ENCODE results near the gene PPM1A. TPM values are rescaled to one million over a fixed set of nuclear protein-coding genes. Genes with fewer than 3 reads are reported as not detected.

The PPM1A gene
- polyA plus RNA-seq, 1 donor from 2014 or later: 18.5 TPM

- Mint-ChIP-seq H3K27me3 (no peaks in the 10 kb centered on the region), H3K4me1 (peaks cover 0 to 3% (median 0%) of the 10 kb centered on the region in 3 donors), H3K9me3 (no peaks in the 10 kb centered on the region), H3K36me3 (no peaks in the 10 kb centered on the region), H3K27ac (no peak overlapping the region), H3K4me3 (no peak overlapping the region)
Observed at GRCh38 chr14:60240139-60240856, 8.7 kb upstream of the PPM1A start.

GRCh38 chr14:60241091-60241490, 7.9 kb upstream of the PPM1A start:
- no peak overlapping the region for H3K27ac Mint-ChIP-seq
- no peaks in the 10 kb centered on the region for H3K9me3 Mint-ChIP-seq
- no peak overlapping the region for H3K4me3 Mint-ChIP-seq
- no peaks in the 10 kb centered on the region for H3K36me3 Mint-ChIP-seq
- no peaks in the 10 kb centered on the region for H3K27me3 Mint-ChIP-seq
- H3K4me1 Mint-ChIP-seq: peaks cover 0 to 3% (median 0%) of the 10 kb centered on the region in 3 donors

GRCh38 chr14:60242429-60242828, 6.6 kb upstream of the PPM1A start:
- Mint-ChIP-seq H3K4me3 (no peak overlapping the region), H3K9me3 (no peaks in the 10 kb centered on the region), H3K27ac (no peak overlapping the region), H3K36me3 (no peaks in the 10 kb centered on the region), H3K27me3 (no peaks in the 10 kb centered on the region), H3K4me1 (peaks cover 0 to 4% (median 1%) of the 10 kb centered on the region in 3 donors)

- peak overlapping the region in 1 of 4 donors; percentile 17 for H3K4me3 Mint-ChIP-seq
- peaks cover 10 to 15% (median 14%) of the 10 kb centered on the region in 3 donors for H3K4me1 Mint-ChIP-seq
- H3K27ac Mint-ChIP-seq: peak overlapping the region in 2 of 3 donors; percentile 15 to 18
- H3K27me3 Mint-ChIP-seq: no peaks in the 10 kb centered on the region
- H3K36me3 Mint-ChIP-seq: no peaks in the 10 kb centered on the region
- H3K9me3 Mint-ChIP-seq: no peaks in the 10 kb centered on the region
Observed at GRCh38 chr14:60245380-60246177, 3.4 kb upstream of the PPM1A start.

- H3K9me3 Mint-ChIP-seq: no peaks in the 10 kb centered on the region
- peak overlapping the region; percentile 99 to 100 (median 99) for H3K27ac Mint-ChIP-seq
- no peaks in the 10 kb centered on the region for H3K27me3 Mint-ChIP-seq
- H3K4me3 Mint-ChIP-seq: peak overlapping the region; percentile 96 to 97 (median 97)
- peaks cover 3% of the 10 kb centered on the region for H3K36me3 Mint-ChIP-seq
- H3K4me1 Mint-ChIP-seq: peaks cover 25 to 37% (median 32%) of the 10 kb centered on the region in 3 donors
Observed at GRCh38 chr14:60247994-60248696, 876 bp upstream of the PPM1A start.

- Mint-ChIP-seq H3K4me3 (peak overlapping the region; percentile 81 to 97 (median 96)), H3K27ac (peak overlapping the region; percentile 65 to 99 (median 99)), H3K27me3 (no peaks in the 10 kb centered on the region), H3K36me3 (peaks cover 3% of the 10 kb centered on the region), H3K9me3 (no peaks in the 10 kb centered on the region), H3K4me1 (peaks cover 30 to 44% (median 38%) of the 10 kb centered on the region in 3 donors)
Observed at GRCh38 chr14:60249321-60250256, 568 bp downstream of the PPM1A start.

GRCh38 chr14:60250257-60251035, 1.4 kb downstream of the PPM1A start:
- Mint-ChIP-seq H3K27ac (peak overlapping the region; percentile 57 to 93 (median 87)), H3K4me3 (peak overlapping the region; percentile 81 to 93 (median 92)), H3K36me3 (peaks cover 6% of the 10 kb centered on the region), H3K4me1 (peaks cover 33 to 49% (median 41%) of the 10 kb centered on the region in 3 donors), H3K9me3 (no peaks in the 10 kb centered on the region), H3K27me3 (no peaks in the 10 kb centered on the region)

GRCh38 chr14:60251877-60252276, 2.9 kb downstream of the PPM1A start:
- no peaks in the 10 kb centered on the region for H3K27me3 Mint-ChIP-seq
- peaks cover 37 to 57% (median 47%) of the 10 kb centered on the region in 3 donors for H3K4me1 Mint-ChIP-seq
- H3K9me3 Mint-ChIP-seq: no peaks in the 10 kb centered on the region
- H3K27ac Mint-ChIP-seq: peak overlapping the region in 2 of 3 donors; percentile 33 to 93
- peaks cover 6% of the 10 kb centered on the region for H3K36me3 Mint-ChIP-seq
- peak overlapping the region in 3 of 4 donors; percentile 58 to 92 (median 91) for H3K4me3 Mint-ChIP-seq

- H3K27me3 Mint-ChIP-seq: no peaks in the 10 kb centered on the region
- peak overlapping the region in 2 of 4 donors; percentile 13 to 92 for H3K4me3 Mint-ChIP-seq
- peaks cover 6% of the 10 kb centered on the region for H3K36me3 Mint-ChIP-seq
- H3K9me3 Mint-ChIP-seq: no peaks in the 10 kb centered on the region
- peaks cover 35 to 57% (median 45%) of the 10 kb centered on the region in 3 donors for H3K4me1 Mint-ChIP-seq
- H3K27ac Mint-ChIP-seq: no peak overlapping the region
Observed at GRCh38 chr14:60252630-60253029, 3.6 kb downstream of the PPM1A start.

- Mint-ChIP-seq H3K4me3 (no peak overlapping the region), H3K9me3 (no peaks in the 10 kb centered on the region), H3K4me1 (peaks cover 33 to 49% (median 42%) of the 10 kb centered on the region in 3 donors), H3K36me3 (peaks cover 8% of the 10 kb centered on the region), H3K27ac (no peak overlapping the region), H3K27me3 (no peaks in the 10 kb centered on the region)
Observed at GRCh38 chr14:60253649-60254048, 4.6 kb downstream of the PPM1A start.

GRCh38 chr14:60254176-60254575, 5.2 kb downstream of the PPM1A start:
- Mint-ChIP-seq H3K4me3 (peak overlapping the region in 2 of 4 donors; percentile 0), H3K9me3 (no peaks in the 10 kb centered on the region), H3K27ac (no peak overlapping the region), H3K4me1 (peaks cover 35 to 51% (median 45%) of the 10 kb centered on the region in 3 donors), H3K36me3 (peaks cover 8% of the 10 kb centered on the region), H3K27me3 (no peaks in the 10 kb centered on the region)

GRCh38 chr14:60257865-60258264, 8.8 kb downstream of the PPM1A start:
- H3K36me3 Mint-ChIP-seq: peaks cover 5% of the 10 kb centered on the region
- H3K27me3 Mint-ChIP-seq: no peaks in the 10 kb centered on the region
- H3K4me3 Mint-ChIP-seq: no peak overlapping the region
- peaks cover 19 to 34% (median 27%) of the 10 kb centered on the region in 3 donors for H3K4me1 Mint-ChIP-seq
- H3K9me3 Mint-ChIP-seq: no peaks in the 10 kb centered on the region
- no peak overlapping the region for H3K27ac Mint-ChIP-seq

GRCh38 chr14:60265163-60265562, 16.1 kb downstream of the PPM1A start:
- H3K27ac Mint-ChIP-seq: peak overlapping the region in 1 of 3 donors; percentile 50
- peaks cover 11 to 26% (median 22%) of the 10 kb centered on the region in 3 donors for H3K4me1 Mint-ChIP-seq

More at GRCh38 chr14:60265163-60265562, 16.1 kb downstream of the PPM1A start:
- no peaks in the 10 kb centered on the region for H3K27me3 Mint-ChIP-seq
- no peak overlapping the region for H3K4me3 Mint-ChIP-seq
- H3K36me3 Mint-ChIP-seq: peaks cover 7% of the 10 kb centered on the region
- H3K9me3 Mint-ChIP-seq: peaks cover 0 to 4% (median 0%) of the 10 kb centered on the region in 3 donors
